Skeletal muscle cell (primary cell): ENCODE measurements around the gene PACC1.

Source experiments
- DNase-seq: peaks from one replicate; pipeline ENCODE4 v3.0.0-alpha.2; 2010; ENCODE audit warnings: low read depth
- H3K4me3 ChIP-seq: 2 replicates; pipeline ENCODE4 v1.5.1; 2011; ENCODE audit warnings: low read depth, mild to moderate bottlenecking, control low read depth, low read length, moderate library complexity

The PACC1 gene

DNA sequence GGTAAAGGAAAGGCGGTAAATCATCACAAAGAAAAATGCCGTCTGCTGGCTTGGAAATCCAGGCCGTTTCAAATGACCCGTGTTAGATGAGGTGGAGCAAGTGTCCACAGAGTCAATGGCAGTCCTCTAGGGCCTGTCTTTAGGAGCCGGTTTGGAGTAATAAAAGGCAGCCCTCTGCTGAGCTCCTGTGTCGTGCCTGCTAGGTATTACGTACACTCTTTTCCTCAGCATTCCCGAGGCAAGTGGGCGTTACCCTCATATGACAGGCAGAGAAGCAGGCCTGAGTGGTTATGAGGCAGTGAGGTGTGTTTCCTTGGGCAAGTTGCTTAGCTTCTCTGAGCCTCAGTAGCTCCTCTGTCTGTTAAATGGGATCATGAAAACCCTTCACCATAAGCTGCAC, 25.7 kb upstream of the PACC1 start:
- H3K4me3 ChIP-seq: no peak overlapping the region
- DNase-seq: no peak

GRCh38 chr1:212438831-212439237, 24.1 kb upstream of the PACC1 start:
- no peak overlapping the region for H3K4me3 ChIP-seq
- DNase-seq: no peak

DNA sequence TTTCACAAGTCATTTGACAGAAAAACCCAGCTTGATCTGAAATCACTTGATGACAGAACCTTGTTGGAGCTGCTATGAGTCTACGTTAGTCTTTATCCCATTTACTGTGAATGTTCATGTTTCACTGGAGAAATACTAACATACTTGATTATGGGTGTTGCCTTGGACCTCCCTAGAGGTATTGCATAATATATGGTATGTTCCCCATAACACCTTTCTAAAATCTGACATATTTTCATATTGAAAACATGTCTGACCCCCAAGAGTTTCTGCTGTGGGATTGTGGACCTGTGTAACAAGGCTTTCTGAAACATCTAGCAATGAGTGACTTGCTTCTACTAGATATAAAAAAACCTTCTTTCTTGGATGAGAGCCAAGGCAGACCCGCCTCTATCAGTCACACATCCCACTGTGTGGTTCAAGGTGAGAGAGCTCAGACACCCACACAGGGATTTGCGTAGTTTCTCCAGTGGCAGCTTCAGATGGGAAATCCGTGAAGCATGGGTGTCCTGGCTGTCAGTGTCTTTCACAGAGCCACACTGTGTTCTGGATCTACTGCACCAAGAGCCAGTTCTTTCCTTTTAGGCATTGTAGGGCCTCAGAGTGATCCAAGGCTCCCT, 22.6 kb upstream of the PACC1 start:
- no peak for DNase-seq
- no peak overlapping the region for H3K4me3 ChIP-seq

DNA sequence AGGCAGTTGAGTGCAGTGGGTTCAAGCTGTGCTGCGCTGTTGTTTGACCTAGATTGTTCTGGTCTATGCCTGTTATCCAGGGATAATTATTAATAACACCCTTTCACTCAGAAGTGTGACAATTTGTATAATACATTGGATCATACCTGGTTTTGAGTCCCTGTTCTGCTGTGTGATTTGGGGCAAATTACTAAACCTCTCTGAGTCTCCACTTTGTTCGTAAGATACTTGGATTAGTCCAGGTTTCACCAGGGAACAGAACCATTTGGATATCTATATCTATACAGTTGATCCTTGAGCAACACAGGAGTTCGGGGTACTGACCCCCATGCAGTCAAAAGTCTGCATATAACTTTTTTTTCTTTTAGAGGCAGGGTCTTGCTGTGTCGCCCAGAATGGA, 20.3 kb upstream of the PACC1 start:
- H3K4me3 ChIP-seq: no peak overlapping the region
- DNase-seq: no peak

- H3K4me3 ChIP-seq: peak overlapping the region; percentile 72
- no peak for DNase-seq
Measured at GRCh38 chr1:212433577-212434462, 19.1 kb upstream of the PACC1 start.

GRCh38 chr1:212432661-212433576, 18.2 kb upstream of the PACC1 start, which contains the start of gene NENF:
Gene NENF (plus strand): TSS chr1:212432920. CDS start chr1:212432944, 24 bp downstream.
- peak within 1 kb of the TSS; percentile 72 for H3K4me3 ChIP-seq
- peak; percentile 48 for DNase-seq

GRCh38 chr1:212432272-212432660, 17.6 kb upstream of the PACC1 start:
- H3K4me3 ChIP-seq: peak overlapping the region; percentile 72
- DNase-seq: no peak

GRCh38 chr1:212431644-212432043, 17.0 kb upstream of the PACC1 start:
- H3K4me3 ChIP-seq: no peak overlapping the region
- DNase-seq: no peak

- no peak for DNase-seq
- no peak overlapping the region for H3K4me3 ChIP-seq
Measured at GRCh38 chr1:212430955-212431394, 16.3 kb upstream of the PACC1 start.

DNA sequence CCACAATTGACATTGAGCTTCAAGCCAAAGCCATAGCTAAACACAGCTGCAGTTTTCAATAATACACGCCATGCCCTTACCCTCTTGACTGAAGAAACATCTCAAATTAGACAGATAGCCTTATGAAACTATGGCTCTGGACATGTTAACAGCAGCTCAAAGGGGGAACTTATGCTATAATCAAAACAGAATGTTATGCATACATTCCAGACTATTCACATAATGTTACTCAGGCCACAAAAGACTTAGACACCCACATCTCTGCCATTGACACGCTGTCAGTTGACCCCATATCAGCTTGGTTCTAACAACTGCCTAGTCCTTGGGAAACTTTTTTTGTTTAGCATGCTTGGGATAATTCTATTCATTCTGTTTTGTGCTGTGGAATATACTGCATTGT, 15.7 kb upstream of the PACC1 start:
- DNase-seq: no peak
- H3K4me3 ChIP-seq: no peak overlapping the region

- DNase-seq: peak; percentile 16
Measured at GRCh38 chr1:212428496-212428895, 13.8 kb upstream of the PACC1 start.

GRCh38 chr1:212423879-212424278, 9.2 kb upstream of the PACC1 start:
- no peak overlapping the region for H3K4me3 ChIP-seq
- no peak for DNase-seq

More at GRCh38 chr1:212428496-212428895, 13.8 kb upstream of the PACC1 start:
- H3K4me3 ChIP-seq: no peak overlapping the region

- H3K4me3 ChIP-seq: no peak overlapping the region
- DNase-seq: no peak
Measured at GRCh38 chr1:212421165-212421564, 6.5 kb upstream of the PACC1 start.

- peak overlapping the region; percentile 75 for H3K4me3 ChIP-seq
- no peak for DNase-seq
Measured at GRCh38 chr1:212415107-212415841, 588 bp upstream of the PACC1 start.

DNA sequence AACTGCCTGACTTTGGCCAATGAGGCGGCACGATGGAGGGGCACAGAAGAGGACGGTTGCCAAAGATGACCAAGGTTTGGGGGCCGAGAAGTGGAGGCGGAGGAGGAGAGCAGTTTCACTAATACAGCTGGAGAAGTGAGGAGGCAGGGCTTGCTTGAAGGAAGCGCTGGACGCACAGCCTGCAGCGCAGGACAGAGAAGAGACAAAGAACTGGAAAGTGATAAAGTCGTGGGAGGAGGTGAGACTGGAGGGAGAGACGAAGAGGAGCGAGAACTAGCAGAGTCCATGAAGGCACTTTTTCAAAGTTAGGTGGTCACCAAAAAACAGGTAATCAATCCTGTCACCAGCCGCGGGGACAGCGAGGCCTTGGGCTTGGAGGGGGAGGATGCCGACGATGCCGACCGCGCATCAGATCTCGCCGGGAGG, 771 bp downstream of the PACC1 start:
- no peak for DNase-seq
- peak overlapping the region; percentile 75 for H3K4me3 ChIP-seq

DNA sequence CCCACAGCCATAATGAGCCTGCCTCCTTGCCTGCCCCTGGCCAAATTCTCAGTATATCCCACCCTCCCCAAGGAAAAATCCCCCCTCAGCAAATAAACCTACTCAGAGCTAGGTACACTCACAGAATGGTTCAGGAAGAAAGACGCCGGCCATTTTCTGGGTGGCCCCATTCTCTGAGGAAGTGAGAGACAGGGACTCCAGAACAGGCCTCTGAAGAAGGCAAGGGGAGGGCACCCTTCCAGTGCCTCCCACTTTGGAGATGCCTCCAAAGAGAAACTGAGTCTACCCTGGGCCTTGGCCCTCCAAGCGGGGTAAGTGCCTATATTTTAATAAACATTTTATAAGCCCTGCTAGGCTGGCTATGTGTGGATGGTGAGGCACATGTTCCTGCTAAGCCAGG, 2.3 kb downstream of the PACC1 start:
- no peak for DNase-seq
- H3K4me3 ChIP-seq: no peak overlapping the region

DNA sequence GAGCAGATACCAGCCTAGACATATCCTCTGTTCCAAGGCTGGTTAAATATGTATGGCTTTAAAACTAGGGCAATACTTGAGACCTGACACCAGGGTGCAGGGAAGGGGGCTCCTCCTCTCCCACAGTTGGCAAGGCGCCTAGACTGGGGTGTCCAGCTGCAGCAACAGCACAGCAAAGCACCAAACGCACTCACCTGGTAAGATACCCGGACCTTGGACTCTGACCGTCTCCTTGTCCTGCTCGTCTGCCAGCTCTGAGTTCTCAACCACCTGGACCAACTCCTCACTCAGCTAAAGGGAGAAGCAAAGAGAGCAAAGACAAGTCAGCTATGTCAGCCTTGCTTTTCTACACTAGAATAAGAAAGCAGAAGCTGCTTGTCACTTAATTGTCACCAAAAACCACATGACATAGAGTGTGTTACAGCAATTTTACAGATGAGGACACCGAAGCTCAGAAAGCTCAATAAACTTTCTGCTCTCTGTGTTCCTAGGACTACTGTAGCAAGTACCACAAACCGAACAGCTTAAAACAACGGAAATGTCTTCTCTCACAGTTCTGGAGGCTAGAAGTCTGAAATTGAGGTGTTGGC, 4.4 kb downstream of the PACC1 start:
- H3K4me3 ChIP-seq: no peak overlapping the region
- no peak for DNase-seq

DNA sequence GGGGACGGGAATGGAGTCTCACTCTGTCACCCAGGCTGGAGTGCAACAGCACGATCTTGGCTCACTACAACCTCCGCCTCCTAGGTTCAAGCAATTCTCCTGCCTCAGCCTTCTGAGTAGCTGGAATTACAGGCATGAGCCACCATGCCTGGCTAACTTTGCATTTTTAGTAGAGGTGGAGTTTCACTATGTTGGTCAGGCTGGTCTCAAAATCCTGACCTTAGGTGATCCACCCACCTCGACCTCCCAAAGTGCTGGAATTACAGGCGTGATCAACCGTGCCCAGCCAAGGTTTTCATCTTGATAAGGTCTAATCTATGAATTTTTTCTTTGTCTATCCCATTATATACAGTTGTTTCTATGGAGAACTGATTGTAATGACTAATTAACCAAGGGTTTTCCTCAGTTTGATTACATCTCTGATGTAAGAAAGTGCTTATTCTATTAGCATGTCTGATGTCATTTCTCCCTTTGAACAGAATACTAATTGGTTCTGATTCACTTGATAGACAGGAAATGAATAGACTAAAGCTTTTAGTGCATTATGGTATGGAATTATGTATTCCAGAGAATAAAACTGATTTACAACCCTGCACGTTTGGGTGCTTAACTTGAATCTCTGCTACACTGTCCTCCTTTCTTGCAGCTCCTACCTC, 11.9 kb downstream of the PACC1 start:
- DNase-seq: no peak
- H3K4me3 ChIP-seq: no peak overlapping the region
